H9 (cell line): Measurements from ENCODE around the gene TNNI3. TPM values are rescaled to one million over a fixed set of nuclear protein-coding genes. Genes with fewer than 3 reads are reported as not detected.

Source experiments
- DNase-seq: peaks from one replicate; pipeline ENCODE4 v3.0.0-alpha.2; 2017
- H2AFZ ChIP-seq: one replicate; pipeline ENCODE4 v1.6.1; 2013; ENCODE audit warnings: mild to moderate bottlenecking, low read length, control low read depth, moderate library complexity
- H2AK5ac ChIP-seq: 2 replicates; pipeline ENCODE4 v1.6.1; 2013; ENCODE audit warnings: low read length, control low read depth, mixed read lengths; ENCODE audit not compliant: insufficient read length
- H2BK120ac ChIP-seq: one replicate; pipeline ENCODE4 v1.6.1; 2013; ENCODE audit warnings: low read depth, mild to moderate bottlenecking, low read length, control low read depth, inconsistent platforms; ENCODE audit not compliant: poor library complexity, severe bottlenecking
- H2BK12ac ChIP-seq: 2 replicates; pipeline ENCODE4 v1.6.1; 2013; ENCODE audit warnings: low read length, control low read depth, mixed read lengths, low read depth; ENCODE audit not compliant: insufficient read length
- H2BK15ac ChIP-seq: 2 replicates; pipeline ENCODE4 v1.6.1; 2013; ENCODE audit warnings: low read depth, low read length, control low read depth
- H2BK20ac ChIP-seq: one replicate; pipeline ENCODE4 v1.6.1; 2013; ENCODE audit warnings: low read depth, mild to moderate bottlenecking, low read length, control low read depth, inconsistent platforms; ENCODE audit not compliant: poor library complexity, severe bottlenecking
- H2BK5ac ChIP-seq: 2 replicates; pipeline ENCODE4 v1.6.1; 2013; ENCODE audit warnings: low read length, control low read depth, mixed read lengths; ENCODE audit not compliant: insufficient read length
- H3K14ac ChIP-seq: 2 replicates; pipeline ENCODE4 v1.6.1; 2013; ENCODE audit warnings: low read length, control low read depth; ENCODE audit not compliant: insufficient read depth
- H3K18ac ChIP-seq: 2 replicates; pipeline ENCODE4 v1.6.1; 2013; ENCODE audit warnings: low read depth, mild to moderate bottlenecking, mixed read lengths, low read length, control low read depth; ENCODE audit not compliant: insufficient read length
- H3K23ac ChIP-seq: 2 replicates; pipeline ENCODE4 v1.6.1; 2013; ENCODE audit warnings: low read length, control low read depth, mixed read lengths, low read depth; ENCODE audit not compliant: insufficient read length
- H3K23me2 ChIP-seq: 2 replicates; pipeline ENCODE4 v1.6.1; 2013; ENCODE audit warnings: low read depth, mild to moderate bottlenecking, mixed read lengths, low read length, control low read depth; ENCODE audit not compliant: insufficient read length, poor library complexity, severe bottlenecking
- H3K27ac ChIP-seq: 2 replicates; pipeline ENCODE4 v1.5.1; 2013; ENCODE audit warnings: low read length, control low read depth, mixed read lengths, low read depth; ENCODE audit not compliant: insufficient read length
- H3K27me3 ChIP-seq: 2 replicates; pipeline ENCODE4 v1.6.1; 2013; ENCODE audit warnings: low read length, control low read depth, inconsistent platforms; ENCODE audit not compliant: insufficient read depth
- H3K4ac ChIP-seq: 2 replicates; pipeline ENCODE4 v1.6.1; 2013; ENCODE audit warnings: low read depth, mild to moderate bottlenecking, control low read depth, inconsistent platforms, low read length, moderate library complexity
- H3K4me1 ChIP-seq: 2 replicates; pipeline ENCODE4 v1.6.1; 2013; ENCODE audit warnings: low read length, control low read depth, inconsistent platforms; ENCODE audit not compliant: insufficient read depth
- H3K4me2 ChIP-seq: 2 replicates; pipeline ENCODE4 v1.6.1; 2013; ENCODE audit warnings: low read length, control low read depth, mixed read lengths; ENCODE audit not compliant: insufficient read length, insufficient read depth
- H3K56ac ChIP-seq: 2 replicates; pipeline ENCODE4 v1.6.1; 2013; ENCODE audit warnings: low read depth, mild to moderate bottlenecking, mixed read lengths, low read length, control low read depth; ENCODE audit not compliant: insufficient read length
- H3K79me1 ChIP-seq: 2 replicates; pipeline ENCODE4 v1.6.1; 2013; ENCODE audit warnings: low read depth, mild to moderate bottlenecking, moderate library complexity, low read length, control low read depth, inconsistent platforms; ENCODE audit not compliant: insufficient read depth, poor library complexity, severe bottlenecking
- H3K79me2 ChIP-seq: 2 replicates; pipeline ENCODE4 v1.6.1; 2013; ENCODE audit warnings: low read length, control low read depth, inconsistent platforms; ENCODE audit not compliant: insufficient read depth
- H3K9ac ChIP-seq: 2 replicates; pipeline ENCODE4 v1.6.1; 2013; ENCODE audit warnings: low read length, control low read depth, mixed read lengths; ENCODE audit not compliant: insufficient read length; ENCODE audit errors: extremely low read depth
- H3K9me3 ChIP-seq: one replicate; pipeline ENCODE4 v1.6.1; 2013; ENCODE audit warnings: low read depth, low read length, inconsistent platforms; ENCODE audit not compliant: control insufficient read depth
- H3T11ph ChIP-seq: one replicate; pipeline ENCODE4 v1.6.1; 2013; ENCODE audit warnings: mild to moderate bottlenecking, low read length, control low read depth, inconsistent platforms
- H4K20me1 ChIP-seq: one replicate; pipeline ENCODE4 v1.6.1; 2013; ENCODE audit not compliant: control insufficient read depth, insufficient read length, insufficient read depth
- H4K5ac ChIP-seq: 2 replicates; pipeline ENCODE4 v1.6.1; 2013; ENCODE audit warnings: low read depth, mild to moderate bottlenecking, mixed read lengths, low read length, control low read depth; ENCODE audit not compliant: insufficient read length
- H4K8ac ChIP-seq: replicated peaks from 2 replicates; pipeline ENCODE4 v1.6.1; 2013; ENCODE audit warnings: low read length, control low read depth, mixed read lengths, low read depth; ENCODE audit not compliant: insufficient read length
- H4K91ac ChIP-seq: 2 replicates; pipeline ENCODE4 v1.6.1; 2013; ENCODE audit warnings: low read depth, mild to moderate bottlenecking, moderate library complexity, mixed read lengths, low read length, control low read depth; ENCODE audit not compliant: insufficient read length
- H3K27ac Mint-ChIP-seq, 3 experiments: 2 replicates in 2 of 3; 3 replicates in 1 of 3; pipeline ENCODE4 v1.8.0; 2020 to 2021; ENCODE audit warnings: mixed read lengths in 3 of 3, mild to moderate bottlenecking in 1 of 3, moderate library complexity in 1 of 3
- H3K27me3 Mint-ChIP-seq: 2 replicates; pipeline ENCODE4 v1.8.0; 2021; ENCODE audit warnings: low read depth, mild to moderate bottlenecking, moderate library complexity, mixed read lengths
- H3K36me3 Mint-ChIP-seq, 3 experiments: 2 replicates in 2 of 3; 3 replicates in 1 of 3; pipeline ENCODE4 v1.8.0; 2020 to 2021; ENCODE audit warnings: low read depth in 3 of 3, mixed read lengths in 3 of 3; ENCODE audit not compliant: insufficient read depth in 1 of 3
- H3K4me1 Mint-ChIP-seq, 2 experiments: 2 replicates each; pipeline ENCODE4 v1.8.0; 2020; ENCODE audit warnings: mixed read lengths in 2 of 2
- H3K4me3 Mint-ChIP-seq, 2 experiments: 2 replicates in 1 of 2; 3 replicates in 1 of 2; pipeline ENCODE4 v1.8.0; 2020 to 2021; ENCODE audit warnings: mild to moderate bottlenecking in 2 of 2, mixed read lengths in 2 of 2, moderate library complexity in 1 of 2
- H3K9me3 Mint-ChIP-seq, 2 experiments: 2 replicates in 1 of 2; 3 replicates in 1 of 2; pipeline ENCODE4 v1.8.0; 2020; ENCODE audit warnings: mild to moderate bottlenecking in 2 of 2, mixed read lengths in 2 of 2, moderate library complexity in 1 of 2
- total RNA-seq: library from RNA; stranded (reverse); gene quantifications from 2 replicates; pipeline ENCODE4 v1.2.1, GENCODE V29; 2021
- TF ChIP-seq, protein P1 (sequence below): fragments of 200-600 bp; sonication (generic); conservative IDR thresholded peaks from 3 replicates; pipeline ENCODE4 v1.8.0; 2021; ENCODE audit warnings: antibody characterized with exemption, mild to moderate bottlenecking

Gene TNNI3
- total RNA-seq, 1 experiment from 2014 or later = 36.9 TPM

DNA sequence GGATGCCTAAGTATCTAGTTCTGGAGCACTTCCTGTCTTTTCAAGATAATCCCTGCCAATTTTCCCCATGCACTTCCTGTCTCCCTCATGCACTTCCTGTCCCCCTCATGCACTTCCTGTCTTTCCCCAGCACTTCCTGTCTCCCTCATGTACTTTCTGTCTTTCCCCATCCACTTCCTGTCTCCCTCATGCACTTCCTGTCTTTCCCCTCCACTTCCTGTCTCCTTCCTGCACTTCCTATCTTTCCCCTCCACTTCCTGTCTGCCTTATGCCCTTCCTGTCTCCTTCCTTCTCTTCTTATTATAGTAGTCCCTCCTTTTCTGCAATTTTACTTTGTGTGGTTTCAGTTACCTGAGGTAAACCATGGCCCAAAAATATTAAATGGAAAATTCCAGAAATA is 5.5 kb downstream of the TNNI3 start:
- Histone ChIP-seq H4K20me1 (no peaks in the 10 kb centered on the region), H2BK5ac (no peak overlapping the region), H2AFZ (no peak overlapping the region), H3K4me1 (peaks cover 11% of the 10 kb centered on the region; the same call in 1 of the 2 replicates), H3K23me2 (peaks cover 6% of the 10 kb centered on the region), H2BK20ac (no peak overlapping the region), H3K14ac (no peak overlapping the region), H2BK12ac (no peak overlapping the region), H3K9me3 (no peaks in the 10 kb centered on the region), H3K23ac (no peak overlapping the region), H3K4me2 (no peak overlapping the region), H3K4ac (no peak overlapping the region), H3K27me3 (no peaks in the 10 kb centered on the region), H3K27ac (no peak overlapping the region), H2AK5ac (no peak overlapping the region), H3K56ac (no peak overlapping the region), H3K9ac (no peak overlapping the region), H3T11ph (no peak overlapping the region), H3K79me1 (no peaks in the 10 kb centered on the region), H2BK15ac (no peak overlapping the region), H4K5ac (no peak overlapping the region), H3K18ac (no peak overlapping the region), H4K8ac (no peak overlapping the region), H4K91ac (no peak overlapping the region), H3K79me2 (no peaks in the 10 kb centered on the region), H2BK120ac (no peak overlapping the region)
- Mint-ChIP-seq H3K4me3 (no peak overlapping the region), H3K27me3 (peaks cover 5% of the 10 kb centered on the region), H3K36me3 (peaks cover 26 to 39% (median 38%) of the 10 kb centered on the region in 3 experiments), H3K9me3 (no peaks in the 10 kb centered on the region; a peak in 3 of 5 replicates), H3K27ac (no peak overlapping the region), H3K4me1 (peaks cover 25 to 27% of the 10 kb centered on the region in 2 experiments)
- DNase-seq = no peak
- TF ChIP-seq, protein P1, sequence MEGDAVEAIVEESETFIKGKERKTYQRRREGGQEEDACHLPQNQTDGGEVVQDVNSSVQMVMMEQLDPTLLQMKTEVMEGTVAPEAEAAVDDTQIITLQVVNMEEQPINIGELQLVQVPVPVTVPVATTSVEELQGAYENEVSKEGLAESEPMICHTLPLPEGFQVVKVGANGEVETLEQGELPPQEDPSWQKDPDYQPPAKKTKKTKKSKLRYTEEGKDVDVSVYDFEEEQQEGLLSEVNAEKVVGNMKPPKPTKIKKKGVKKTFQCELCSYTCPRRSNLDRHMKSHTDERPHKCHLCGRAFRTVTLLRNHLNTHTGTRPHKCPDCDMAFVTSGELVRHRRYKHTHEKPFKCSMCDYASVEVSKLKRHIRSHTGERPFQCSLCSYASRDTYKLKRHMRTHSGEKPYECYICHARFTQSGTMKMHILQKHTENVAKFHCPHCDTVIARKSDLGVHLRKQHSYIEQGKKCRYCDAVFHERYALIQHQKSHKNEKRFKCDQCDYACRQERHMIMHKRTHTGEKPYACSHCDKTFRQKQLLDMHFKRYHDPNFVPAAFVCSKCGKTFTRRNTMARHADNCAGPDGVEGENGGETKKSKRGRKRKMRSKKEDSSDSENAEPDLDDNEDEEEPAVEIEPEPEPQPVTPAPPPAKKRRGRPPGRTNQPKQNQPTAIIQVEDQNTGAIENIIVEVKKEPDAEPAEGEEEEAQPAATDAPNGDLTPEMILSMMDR = no peak
